HG02571 (cell line): ENCODE measurements around the gene SRXN1.

Source experiments
- ATAC-seq: cut with Tn5 transposase; IDR thresholded peaks from one replicate; pipeline ENCODE4 v1.9.1; 2021; ENCODE audit warnings: mild to moderate bottlenecking, moderate library complexity; ENCODE audit not compliant: unreplicated experiment

SRXN1 gene

DNA sequence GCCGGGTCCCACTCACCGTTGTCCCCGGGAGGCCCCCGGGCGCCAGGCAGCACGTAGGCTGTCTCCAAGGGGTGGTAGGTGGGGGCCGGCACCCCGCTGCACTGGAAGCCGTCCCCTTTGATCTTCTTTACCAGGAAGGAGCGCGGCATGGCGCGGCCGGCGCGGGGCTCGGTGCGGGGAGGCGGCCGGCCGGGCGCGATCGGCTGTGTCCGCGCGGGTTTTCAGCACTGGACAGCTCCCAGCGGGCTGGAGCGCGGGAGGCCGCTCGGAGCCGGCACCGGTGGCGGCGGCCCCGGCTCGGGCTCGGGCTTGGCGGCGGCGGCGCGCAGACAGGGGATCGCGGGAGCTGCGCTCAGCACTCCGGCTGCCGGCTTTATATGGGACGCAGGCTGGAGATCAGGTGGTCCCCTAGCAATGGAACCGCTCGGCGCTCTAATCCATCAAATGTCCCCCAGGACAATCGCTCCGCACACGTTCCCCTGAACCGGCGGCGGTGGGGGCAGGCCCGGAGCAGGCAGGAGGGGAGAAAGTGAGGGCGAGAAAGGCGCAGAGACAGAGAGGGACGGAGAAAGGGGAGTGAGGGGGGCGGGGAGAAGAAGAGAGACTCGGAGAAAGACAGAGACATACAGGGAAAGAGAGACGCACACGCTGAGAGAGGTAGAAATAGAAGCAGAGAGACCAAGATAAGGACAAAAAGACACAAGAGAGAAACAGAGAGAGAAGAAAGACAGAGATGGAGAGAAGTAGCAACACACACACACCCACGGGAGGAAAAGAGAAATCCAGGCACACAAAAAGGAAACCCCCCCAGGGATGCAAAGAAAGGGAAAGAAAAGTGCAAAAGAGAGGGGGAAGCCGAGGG lies 22.7 kb upstream of the SRXN1 start, which contains the start of gene SCRT2:
TSS of gene SCRT2 (minus strand) at position 350 of the 862 bp plus-strand sequence. CDS start at position 149, 201 bp downstream.
- ATAC-seq, result no peak

DNA sequence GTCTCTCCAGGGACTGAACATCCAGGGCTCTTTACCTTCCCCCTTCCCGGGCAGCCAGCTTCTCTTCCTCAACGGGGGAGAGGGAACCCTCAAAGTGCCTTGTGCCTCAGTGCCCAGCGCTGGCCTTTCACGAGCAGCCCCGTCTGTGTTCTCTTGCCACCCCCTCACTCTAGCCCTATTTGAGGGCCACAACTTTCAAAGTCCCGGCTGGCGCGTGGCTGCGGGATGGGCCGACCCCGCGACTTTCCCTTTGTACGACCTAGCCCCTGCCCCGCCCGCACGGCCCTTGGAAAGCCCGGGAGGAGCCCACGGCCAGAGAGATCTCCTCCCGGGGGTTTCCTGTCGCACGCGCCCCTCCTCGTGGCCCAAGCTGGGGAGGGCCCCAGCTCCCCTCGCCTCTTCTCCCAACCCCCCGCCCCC lies 22.0 kb upstream of the SRXN1 start:
- no peak for ATAC-seq

DNA sequence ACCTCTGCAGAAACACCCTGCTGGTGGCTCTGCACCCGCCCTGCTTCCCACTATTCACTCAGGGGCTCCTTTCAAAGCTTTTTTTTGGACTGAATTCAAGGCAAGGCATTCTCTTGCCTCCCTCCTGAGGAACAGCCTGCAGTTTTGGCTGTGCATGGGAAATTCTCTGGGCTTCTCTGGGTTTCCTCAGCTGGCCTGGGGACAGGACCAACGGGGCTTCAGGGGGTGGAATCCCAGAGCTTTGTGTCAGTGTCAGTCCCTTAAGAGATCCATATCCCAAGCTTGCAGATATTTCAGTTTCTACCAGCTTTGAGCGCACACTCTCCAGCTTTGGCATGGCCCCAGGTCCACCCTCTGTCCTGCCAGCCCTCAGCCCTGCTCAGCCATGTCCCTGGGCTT lies 20.6 kb upstream of the SRXN1 start:
- ATAC-seq, result no peak

DNA sequence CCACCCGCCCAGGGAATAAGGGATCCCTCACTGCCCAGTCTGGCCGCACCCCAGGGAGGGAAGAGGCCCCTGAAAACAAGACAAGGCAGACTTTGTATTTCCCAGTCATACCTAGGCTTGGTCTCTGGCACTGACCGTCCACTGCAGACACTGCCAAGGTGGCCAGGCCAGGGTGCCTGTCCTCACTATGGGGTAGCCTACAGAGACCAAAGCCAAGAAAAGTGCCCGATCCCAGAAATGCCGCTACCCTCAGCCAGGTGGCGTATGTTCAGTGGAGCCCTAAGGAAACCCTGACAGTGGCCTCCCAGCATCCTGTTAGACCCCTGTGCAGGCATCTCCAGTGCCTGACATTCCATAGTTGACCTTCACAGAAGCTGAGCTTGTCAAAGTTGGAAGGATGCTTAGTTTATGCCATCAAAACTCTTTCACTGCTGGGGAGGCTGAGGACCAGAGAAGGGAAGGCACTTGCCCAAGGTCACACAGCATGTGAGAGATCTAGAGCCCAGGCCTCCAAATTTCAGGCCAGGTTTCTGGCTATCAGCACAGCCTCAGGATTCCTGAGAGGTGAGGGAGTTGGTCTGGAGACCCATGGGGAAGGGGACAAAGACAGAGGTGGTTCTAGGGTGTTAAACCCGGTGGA lies 20.1 kb upstream of the SRXN1 start:
- no peak for ATAC-seq

DNA sequence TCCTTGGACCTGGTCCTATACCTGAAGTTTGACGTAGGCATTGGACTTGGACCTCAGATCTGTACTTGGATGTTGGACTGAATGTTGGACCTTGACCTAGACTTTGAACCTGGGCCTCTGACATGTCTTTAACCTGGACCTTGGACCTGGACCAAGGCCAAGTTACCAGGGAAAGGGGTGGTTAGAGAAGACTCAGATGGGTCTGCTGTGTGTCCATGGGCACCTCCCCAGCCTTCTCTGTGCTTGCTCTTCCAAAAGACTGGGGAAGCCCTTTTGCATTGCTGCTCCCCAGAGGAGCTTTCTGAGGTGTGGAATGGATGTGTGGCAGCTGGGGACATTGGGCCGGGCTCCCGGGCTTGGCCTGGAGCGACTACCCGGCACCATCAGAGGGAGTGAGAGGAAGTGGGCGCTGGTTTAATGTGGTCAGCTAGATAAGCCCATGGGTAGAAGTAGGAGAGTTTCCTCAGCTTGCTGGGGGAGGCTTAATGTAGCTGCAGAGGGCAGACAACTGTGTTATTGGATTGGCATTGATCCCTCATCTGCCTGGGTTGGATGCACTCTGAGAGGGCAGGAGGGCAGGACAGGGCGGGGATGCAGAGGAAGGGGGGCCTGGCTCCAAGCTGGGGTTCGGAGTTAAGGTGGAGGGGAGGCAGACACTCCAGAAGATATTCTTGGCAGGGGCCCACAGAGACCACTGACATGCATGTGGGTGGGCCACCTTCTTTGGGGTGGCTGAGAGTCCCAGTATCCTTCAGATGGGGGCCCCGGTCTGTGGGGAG lies 18.4 kb upstream of the SRXN1 start:
- ATAC-seq, result no peak

DNA sequence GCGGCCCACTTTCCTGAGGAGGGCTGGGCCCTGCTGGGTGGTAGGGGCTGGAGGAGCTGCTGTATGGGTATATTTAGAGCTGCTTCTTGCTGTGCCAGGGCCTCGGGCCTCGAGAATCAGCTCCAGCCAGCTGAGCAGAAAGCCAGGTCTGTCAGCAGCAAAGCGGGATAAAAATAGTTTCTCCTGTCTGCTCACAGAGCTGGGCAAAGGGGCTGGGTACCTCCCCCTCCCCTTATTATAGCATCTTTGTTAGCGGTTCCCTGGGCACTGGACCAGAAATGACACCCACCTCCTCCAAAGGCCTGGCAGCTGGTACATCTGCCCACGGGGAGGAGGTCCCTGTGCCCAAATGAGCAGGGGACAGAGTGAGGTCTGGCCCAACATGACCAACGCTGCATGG lies 16.6 kb upstream of the SRXN1 start:
- no peak for ATAC-seq

DNA sequence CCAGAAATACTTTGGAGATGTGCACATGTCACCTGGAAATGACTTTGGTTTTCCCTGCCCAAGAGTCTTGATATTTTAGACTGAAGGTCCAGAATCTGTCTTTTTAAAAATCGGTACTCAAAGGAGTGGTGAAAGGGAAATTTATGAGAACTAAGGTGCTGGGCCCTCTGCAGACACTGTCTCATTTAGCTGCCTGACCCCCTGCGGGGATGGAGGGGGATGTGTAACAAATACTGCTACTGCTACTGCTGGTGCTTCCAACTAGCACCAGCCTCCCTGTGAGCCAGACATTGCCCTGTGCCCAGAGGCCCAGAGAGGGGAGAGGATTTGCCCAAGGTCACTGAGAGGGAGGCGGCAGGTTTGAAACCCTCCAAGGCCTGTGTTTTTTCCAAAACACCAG lies 15.6 kb upstream of the SRXN1 start:
- no peak for ATAC-seq

DNA sequence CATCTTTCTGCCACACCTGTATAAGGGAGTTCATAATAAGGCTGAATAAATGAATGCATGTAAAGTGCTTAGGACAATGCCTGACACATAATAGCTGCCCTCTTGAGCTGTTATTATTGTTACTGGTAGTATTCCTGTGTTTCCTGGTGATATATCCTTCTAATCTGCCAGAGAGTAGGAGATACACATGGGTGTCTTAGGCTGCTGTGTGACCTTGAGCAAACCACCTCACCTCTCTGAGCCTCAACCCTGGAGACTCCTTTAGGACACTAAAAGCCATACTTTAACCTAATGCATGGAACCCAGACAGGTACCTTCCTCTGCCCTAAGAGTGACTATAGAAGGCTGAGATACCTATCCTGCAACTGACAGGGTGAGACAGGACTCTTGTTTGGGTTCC lies 15.1 kb upstream of the SRXN1 start:
- ATAC-seq, result no peak

DNA sequence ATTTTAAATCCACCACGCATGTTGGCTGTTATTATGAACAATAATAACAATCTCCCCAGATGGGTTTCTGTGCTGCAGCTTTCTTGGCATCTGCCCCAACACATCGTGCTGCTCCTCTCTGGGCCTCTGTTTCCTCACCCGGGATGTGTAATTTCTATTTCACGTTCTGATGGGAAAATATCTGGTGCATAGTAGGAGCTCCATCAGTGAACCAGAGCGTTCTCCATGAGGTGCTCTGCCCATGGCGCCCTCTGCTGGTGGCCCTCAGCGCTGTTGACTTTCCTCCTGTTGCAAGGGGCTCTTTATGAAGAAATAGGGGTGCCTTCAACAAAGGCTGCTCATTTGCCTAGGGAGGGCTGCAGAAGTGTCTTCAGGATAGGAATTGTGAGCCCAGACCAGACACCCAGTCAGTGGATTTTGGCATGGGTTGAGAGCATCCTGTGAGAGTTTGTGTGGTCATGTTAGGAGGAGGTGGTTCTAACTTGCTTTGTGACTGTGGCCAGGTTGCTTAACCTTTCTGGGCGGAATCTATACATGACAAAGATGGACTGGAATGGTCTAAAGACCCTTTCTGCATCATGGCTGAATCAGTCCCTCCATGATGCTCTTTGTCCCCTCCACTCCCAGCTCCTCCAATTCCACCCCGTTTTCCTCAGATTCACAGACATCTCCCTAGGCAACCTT lies 14.5 kb upstream of the SRXN1 start:
- no peak for ATAC-seq

DNA sequence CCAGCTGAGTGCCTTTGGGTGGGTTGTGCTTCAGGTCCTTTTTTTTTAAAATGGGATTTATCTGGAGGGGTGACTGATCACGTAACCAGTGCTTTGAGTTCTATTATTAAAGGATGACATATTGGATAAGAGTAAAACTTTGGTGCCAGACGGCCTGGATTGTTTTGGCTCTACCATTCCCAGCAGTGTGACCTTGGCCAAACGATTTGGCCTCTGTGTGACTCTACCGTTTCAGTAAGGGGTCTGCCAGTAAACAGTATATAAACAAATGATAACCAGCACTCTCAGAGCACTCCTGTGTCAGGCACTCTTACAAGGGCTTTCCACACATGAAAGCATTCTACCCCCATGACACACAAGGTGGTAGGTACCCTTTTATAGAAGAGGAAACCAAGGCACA lies 13.9 kb upstream of the SRXN1 start:
- ATAC-seq, result no peak

DNA sequence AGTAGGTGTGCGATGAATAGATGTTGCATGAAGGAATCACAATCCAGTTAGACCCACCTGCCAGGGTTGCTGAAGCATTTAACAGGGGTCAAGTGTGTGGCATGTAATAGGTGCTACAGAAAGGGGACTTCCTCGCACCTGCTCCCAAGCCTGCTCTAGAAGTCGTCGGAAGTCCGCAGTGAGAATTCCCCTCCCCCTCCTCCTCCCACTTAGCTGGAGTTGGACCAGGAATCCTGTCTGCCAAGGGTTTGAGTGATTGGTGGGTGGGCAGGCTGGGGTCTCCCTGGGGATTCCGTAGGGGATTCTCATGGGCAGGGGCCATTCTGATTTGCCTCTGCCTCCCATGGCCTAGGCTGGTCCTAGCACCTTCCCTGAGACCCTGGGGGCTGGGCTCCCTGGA lies 12.3 kb upstream of the SRXN1 start:
- ATAC-seq, result no peak

DNA sequence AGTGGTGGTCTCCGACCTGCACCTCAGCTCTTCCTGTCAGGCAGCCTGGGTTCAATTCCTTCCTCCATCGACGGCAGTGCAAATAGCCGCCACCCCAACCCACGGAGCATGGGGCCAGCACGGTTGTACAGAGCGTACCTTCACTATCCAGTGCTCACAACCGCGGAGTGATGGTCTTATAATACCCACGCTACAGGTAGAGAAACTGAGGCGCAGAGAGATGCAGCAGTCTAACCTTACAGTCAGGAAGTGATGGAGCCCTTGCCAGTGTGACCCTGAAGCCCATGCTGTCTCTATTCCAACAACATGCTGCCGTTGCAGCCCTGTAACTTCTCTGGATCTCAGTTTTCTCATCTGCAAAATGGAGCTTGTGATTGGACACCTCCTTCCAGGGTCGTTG lies 11.6 kb upstream of the SRXN1 start:
- ATAC-seq, result no peak

DNA sequence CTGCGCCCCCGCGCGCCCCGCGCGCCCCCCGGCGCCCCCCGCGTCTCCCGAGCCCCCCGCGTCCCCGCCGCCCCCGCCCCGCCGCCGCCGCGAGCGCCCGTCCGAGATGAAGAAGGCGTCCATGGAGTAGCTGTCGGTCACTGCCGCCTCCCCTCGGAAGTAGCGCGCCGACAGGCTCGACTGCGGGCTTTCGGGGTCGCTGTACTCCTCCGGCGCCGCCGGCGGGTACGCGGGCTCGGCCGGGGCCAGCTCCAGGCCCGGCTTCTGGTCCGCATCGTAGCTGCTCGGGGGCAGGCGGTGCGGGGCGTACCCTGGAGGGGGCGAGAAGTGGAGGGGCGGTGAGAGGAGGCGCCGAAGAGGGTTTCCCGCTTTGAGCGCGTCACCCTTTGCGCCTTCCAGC lies 11.2 kb upstream of the SRXN1 start:
- no peak for ATAC-seq

DNA sequence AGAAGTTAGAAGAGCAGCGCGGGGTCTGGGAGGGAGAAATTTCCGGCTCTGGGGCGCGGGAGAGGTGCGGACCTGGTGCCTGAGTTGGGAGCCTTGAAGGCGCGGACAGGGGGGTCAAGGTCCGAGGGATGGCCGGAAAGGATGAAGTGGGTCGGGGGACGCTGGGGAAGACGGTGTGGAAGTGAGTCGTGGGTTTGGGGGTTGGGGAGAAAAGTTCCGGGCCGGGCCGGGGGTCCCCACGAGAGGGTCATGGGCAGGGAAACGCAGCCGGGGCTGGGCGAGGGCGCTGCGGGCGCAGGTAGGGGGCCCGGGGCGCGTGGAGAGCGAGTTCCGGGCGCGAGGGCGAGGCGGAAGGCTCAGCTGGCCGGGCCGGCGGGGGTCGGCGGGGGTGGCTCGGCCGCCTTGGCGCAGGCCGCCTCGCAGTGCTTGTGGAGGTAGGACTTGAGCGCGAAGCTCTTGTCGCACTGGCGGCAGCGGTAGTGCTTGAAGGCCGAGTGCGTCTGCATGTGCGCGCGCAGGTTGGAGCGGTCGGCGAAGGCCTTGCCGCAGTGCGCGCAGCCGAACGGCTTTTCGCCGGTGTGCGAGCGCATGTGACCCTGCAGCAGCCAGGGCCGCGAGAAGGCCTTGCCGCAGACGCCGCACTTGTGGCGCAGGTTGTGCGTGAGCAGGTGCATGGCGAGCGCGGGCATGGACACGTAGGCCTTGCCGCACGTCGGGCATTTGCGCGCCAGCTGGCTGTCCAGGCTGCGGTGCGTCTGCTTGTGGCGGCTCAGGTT lies 10.5 kb upstream of the SRXN1 start:
- no peak for ATAC-seq

DNA sequence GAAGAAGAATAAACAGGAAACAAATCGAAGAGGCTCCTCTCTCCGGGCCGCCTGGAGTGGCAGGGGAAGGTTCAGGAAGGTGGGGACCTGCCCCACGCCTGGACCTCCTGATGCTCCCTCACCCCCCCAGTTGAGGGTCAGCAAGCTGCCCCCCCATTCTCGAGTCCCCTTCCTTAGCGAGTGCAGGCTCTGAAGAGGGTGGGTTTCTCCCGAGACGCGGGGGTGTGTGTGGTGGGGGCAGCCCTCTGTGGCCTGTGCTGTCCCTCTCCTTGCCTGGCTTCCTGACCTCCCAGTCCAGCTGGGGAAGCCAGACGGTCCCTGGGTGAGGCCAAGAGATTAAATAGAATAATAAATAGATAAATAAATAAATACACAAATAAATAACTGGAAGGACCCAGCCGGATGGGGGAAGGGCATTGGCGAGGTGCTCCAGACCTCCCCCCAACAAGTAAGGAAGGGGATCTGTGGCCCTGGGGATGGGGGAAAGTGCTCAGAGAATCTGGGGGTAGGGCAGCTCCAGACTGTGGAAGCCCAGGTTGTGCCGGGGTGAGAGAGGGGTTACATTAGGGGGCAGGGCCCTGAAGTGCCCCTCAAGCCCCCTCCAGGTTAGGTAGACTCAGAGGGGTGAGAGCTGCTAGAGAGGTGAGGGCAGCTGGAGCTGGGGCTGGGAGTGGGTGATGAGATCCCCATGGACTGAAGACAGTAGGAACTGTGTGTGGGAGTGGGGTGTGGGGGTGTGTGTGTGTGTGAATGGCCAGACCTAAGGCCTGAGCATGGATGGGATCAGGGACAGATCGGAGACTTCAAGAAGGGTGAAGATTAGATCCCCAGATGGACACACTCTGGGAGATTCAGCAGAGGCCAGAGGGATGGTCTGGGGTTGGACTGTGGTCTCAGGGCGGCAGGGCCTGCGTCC lies 9.5 kb upstream of the SRXN1 start:
- ATAC-seq, result no peak

DNA sequence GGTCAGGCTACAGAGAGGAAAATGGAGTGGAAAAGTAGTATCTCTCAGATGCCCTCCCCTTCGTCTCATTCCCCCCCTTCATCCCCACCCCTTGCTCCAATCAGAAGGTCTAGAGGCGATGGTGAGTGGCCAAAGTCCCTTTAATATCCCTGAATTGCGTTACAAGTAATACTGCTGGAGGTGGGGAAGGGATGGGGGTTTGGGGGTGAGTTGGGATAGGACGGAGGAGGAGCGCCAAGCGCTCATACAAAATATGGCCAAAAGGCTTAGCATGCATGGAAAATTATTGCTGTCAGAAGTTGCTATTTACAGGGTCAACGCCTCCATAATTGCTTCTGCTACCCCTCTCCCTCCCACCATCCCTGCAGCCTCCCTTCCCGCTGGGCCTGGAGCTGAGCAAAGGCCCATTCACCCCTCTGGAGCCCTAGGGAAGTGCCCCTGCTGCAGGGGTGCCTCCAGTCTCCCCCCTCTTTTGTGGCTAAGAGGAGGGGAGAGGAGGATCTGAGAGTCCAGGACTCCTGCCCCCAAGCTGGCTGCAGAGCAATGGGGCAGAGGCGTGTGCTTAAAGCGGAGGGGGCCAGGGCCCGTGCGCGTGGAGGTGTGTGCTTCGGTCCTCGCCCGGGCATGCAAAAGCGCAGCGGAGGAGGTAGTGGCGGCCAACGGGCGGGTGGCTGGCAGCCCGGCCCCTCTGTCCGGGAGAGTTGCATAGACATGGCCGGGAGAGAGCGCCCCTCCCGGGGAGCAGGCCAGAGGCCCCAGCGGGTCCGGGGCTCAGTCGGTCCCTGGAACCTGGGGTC lies 8.7 kb upstream of the SRXN1 start:
- ATAC-seq, result no peak

DNA sequence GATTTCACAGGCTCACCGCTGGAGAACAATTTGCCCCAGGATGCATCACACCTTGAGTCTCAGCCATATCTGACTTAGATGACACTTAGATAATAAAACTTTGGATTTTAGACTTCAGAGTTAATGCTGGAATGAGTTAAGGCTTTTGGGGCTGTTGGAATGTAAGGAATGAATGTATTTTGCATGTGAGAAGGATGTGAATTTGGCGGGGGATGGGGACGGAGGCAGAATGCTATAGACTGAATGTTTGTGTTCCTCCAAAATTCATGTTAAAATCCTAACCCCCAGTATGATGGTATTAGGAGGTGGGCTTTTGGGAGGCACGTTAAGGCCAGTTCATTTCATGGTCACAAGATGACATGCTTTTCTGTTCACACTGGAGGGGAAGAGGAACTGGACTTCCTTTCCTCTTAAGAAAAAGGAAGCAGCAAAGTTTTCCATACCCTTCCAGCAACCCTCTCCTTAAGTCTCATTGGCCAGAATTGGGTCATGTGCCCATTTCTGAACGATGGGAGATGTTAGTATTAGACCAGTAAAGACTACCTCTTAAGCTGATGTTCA lies 5.8 kb upstream of the SRXN1 start:
- no peak for ATAC-seq

DNA sequence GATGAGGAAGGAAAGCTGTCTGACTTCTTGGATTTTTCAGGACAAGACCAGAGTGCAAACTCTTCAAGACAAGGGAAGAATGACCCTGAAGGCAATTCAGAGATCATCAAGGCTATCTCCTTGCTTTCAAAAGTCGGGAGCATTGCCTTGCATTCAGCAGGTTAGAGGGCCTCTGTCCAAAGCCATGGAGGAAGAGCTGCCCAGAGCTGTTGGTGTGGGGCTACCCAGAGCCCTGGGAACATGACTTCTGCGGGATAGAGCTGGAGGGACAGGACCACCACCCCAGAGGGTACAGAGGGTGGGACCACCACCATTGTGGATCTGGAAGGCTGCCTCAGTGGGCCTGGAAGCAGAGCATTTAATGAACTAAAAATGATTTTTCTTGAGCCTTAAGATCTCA lies 5.2 kb upstream of the SRXN1 start:
- ATAC-seq, result no peak
